IMR-90 (cell line): ENCODE results near the gene BSPH1. TPM values are rescaled to one million over a fixed set of nuclear protein-coding genes. Genes with fewer than 3 reads are reported as not detected.

Source experiments
- ATAC-seq: fragments of 200-7000 bp; cut with Tn5 transposase; 2 replicates; pipeline ENCODE4 v1.9.1; 2020; ENCODE audit warnings: low read depth, mild to moderate bottlenecking, moderate library complexity
- BruUV-seq: library from RNA; stranded (reverse); fragments of 400-500 nt; replicated peaks from 2 replicates; lab custom pipeline; 2021; lab: Mats Ljungman, UMichigan
- CTCF ChIA-PET: fragments of 300-600 bp; formaldehyde crosslinking; extraction: SDS; loops from one replicate; lab custom pipeline; 2021; ENCODE audit warnings: antibody characterized with exemption; lab: Yijun Ruan, JAX
- POLR2A ChIA-PET: fragments of 300-600 bp; sonication (Branson Sonifier 250); formaldehyde crosslinking; loops from one replicate; lab custom pipeline; 2022; ENCODE audit warnings: antibody characterized with exemption; ENCODE audit not compliant: unreplicated experiment; lab: Charles Lee
- DNase-seq: peaks from one replicate; pipeline ENCODE4 v3.0.0; 2013
- H2AFZ ChIP-seq: replicated peaks from 2 replicates; pipeline ENCODE3; 2013; ENCODE audit warnings: low read length, mild to moderate bottlenecking; ENCODE audit not compliant: poor library complexity
- H2AK5ac ChIP-seq: 2 replicates; pipeline ENCODE4 v1.6.1; 2013; ENCODE audit warnings: low read depth, low read length, inconsistent platforms
- H2AK9ac ChIP-seq: replicated peaks from 2 replicates; pipeline ENCODE3; 2013; ENCODE audit warnings: mild to moderate bottlenecking, low read depth, low read length, moderate library complexity; ENCODE audit not compliant: poor library complexity
- H2BK120ac ChIP-seq: 2 replicates; pipeline ENCODE4 v1.6.1; 2013; ENCODE audit warnings: low read depth, low read length, inconsistent platforms
- H2BK15ac ChIP-seq: 3 replicates; pipeline ENCODE4 v1.6.1; 2013; ENCODE audit warnings: low read depth, low read length, inconsistent platforms
- H2BK20ac ChIP-seq: 2 replicates; pipeline ENCODE4 v1.6.1; 2013; ENCODE audit warnings: low read depth, mild to moderate bottlenecking, inconsistent platforms, low read length, moderate library complexity
- H2BK5ac ChIP-seq: 2 replicates; pipeline ENCODE4 v1.6.1; 2013; ENCODE audit warnings: mild to moderate bottlenecking, low read depth, low read length, inconsistent platforms; ENCODE audit not compliant: poor library complexity, severe bottlenecking
- H3K14ac ChIP-seq: replicated peaks from 2 replicates; pipeline ENCODE4 v1.6.1; 2013; ENCODE audit warnings: low read depth, low read length, inconsistent platforms
- H3K18ac ChIP-seq: 2 replicates; pipeline ENCODE4 v1.6.1; 2013; ENCODE audit warnings: low read depth, low read length, control low read depth
- H3K23ac ChIP-seq: 2 replicates; pipeline ENCODE4 v1.6.1; 2013; ENCODE audit warnings: low read depth, low read length, inconsistent platforms
- H3K27ac ChIP-seq: 2 replicates; pipeline ENCODE4 v1.5.1; 2013; ENCODE audit warnings: mild to moderate bottlenecking, control low read depth, low read length; ENCODE audit not compliant: insufficient read depth
- H3K27me3 ChIP-seq: 2 replicates; pipeline ENCODE4 v1.6.1; 2013; ENCODE audit warnings: low read length; ENCODE audit not compliant: control insufficient read depth, insufficient read depth
- H3K36me3 ChIP-seq: 2 replicates; pipeline ENCODE4 v1.6.1; 2013; ENCODE audit warnings: low read length, mixed read lengths; ENCODE audit not compliant: control insufficient read depth, insufficient read depth
- H3K4ac ChIP-seq: 2 replicates; pipeline ENCODE4 v1.6.1; 2013; ENCODE audit warnings: low read depth, low read length, inconsistent platforms
- H3K4me1 ChIP-seq: 2 replicates; pipeline ENCODE4 v1.6.1; 2013; ENCODE audit warnings: low read length, mixed read lengths; ENCODE audit not compliant: control insufficient read depth, insufficient read depth
- H3K4me2 ChIP-seq: 2 replicates; pipeline ENCODE4 v1.6.1; 2013; ENCODE audit warnings: low read depth, mild to moderate bottlenecking, control low read depth, low read length, moderate library complexity
- H3K4me3 ChIP-seq: 2 replicates; pipeline ENCODE4 v1.5.1; 2013; ENCODE audit warnings: low read depth, mild to moderate bottlenecking, control low read depth, low read length, moderate library complexity; ENCODE audit not compliant: insufficient read depth
- H3K56ac ChIP-seq: 2 replicates; pipeline ENCODE4 v1.6.1; 2013; ENCODE audit warnings: low read length, inconsistent platforms; ENCODE audit not compliant: insufficient read depth; ENCODE audit errors: extremely low read depth
- H3K79me1 ChIP-seq, 2 experiments: 2 replicates each; pipeline ENCODE4 v1.6.1; 2013; ENCODE audit warnings: low read length in 2 of 2, inconsistent platforms in 1 of 2, low read depth in 1 of 2
- H3K9ac ChIP-seq: 2 replicates; pipeline ENCODE4 v1.6.1; 2013; ENCODE audit warnings: low read depth, low read length, control low read depth
- H3K9me1 ChIP-seq: 2 replicates; pipeline ENCODE4 v1.6.1; 2013; ENCODE audit warnings: low read length, inconsistent platforms; ENCODE audit not compliant: insufficient read depth
- H3K9me3 ChIP-seq: 2 replicates; pipeline ENCODE4 v1.6.1; 2013; ENCODE audit warnings: low read length; ENCODE audit not compliant: control insufficient read depth, insufficient read depth
- H4K20me1 ChIP-seq: 2 replicates; pipeline ENCODE4 v1.6.1; 2013; ENCODE audit warnings: low read length, inconsistent platforms; ENCODE audit not compliant: insufficient read depth
- H4K5ac ChIP-seq: 2 replicates; pipeline ENCODE4 v1.6.1; 2013; ENCODE audit warnings: mild to moderate bottlenecking, low read depth, low read length, control low read depth
- H4K8ac ChIP-seq, 2 experiments: 2 replicates each; pipeline ENCODE4 v1.6.1; 2013; ENCODE audit warnings: low read depth in 2 of 2, low read length in 2 of 2, control low read depth in 1 of 2, inconsistent platforms in 1 of 2
- H4K91ac ChIP-seq: 2 replicates; pipeline ENCODE4 v1.6.1; 2013; ENCODE audit warnings: low read depth, low read length, inconsistent platforms; ENCODE audit not compliant: insufficient read depth
- RCOR1 ChIP-seq: IDR thresholded peaks from 2 replicates; pipeline ENCODE4 v1.6.1; 2012; ENCODE audit warnings: mild to moderate bottlenecking, low read length, improper control_type of control experiment; ENCODE audit not compliant: insufficient replicate concordance
- WGBS, 2 experiments: methylation state at CpG; one replicate each; pipeline versions ENCODE4 v1.1.5 to v1.1.7; 2013; ENCODE audit warnings: missing lambda C conversion rate in 2 of 2; ENCODE audit not compliant: insufficient read length in 1 of 2; ENCODE audit errors: extremely low coverage in 2 of 2; 5-methylcytosine and 5-hydroxymethylcytosine counted together
- dilution Hi-C: fragments of 300-500 bp; cut with HindIII; formaldehyde crosslinking; loops from one replicate; pipeline ENCODE4 v1.14.3; 2018; ENCODE audit warnings: low sequenced_read_pairs; ENCODE audit not compliant: unreplicated experiment
- in situ Hi-C: fragments of 300-500 bp; cut with MboI; formaldehyde crosslinking; loops from 3 replicates; pipeline ENCODE4 v1.14.3; 2019; ENCODE audit warnings: low sequenced_read_pairs, inconsistent platforms, mixed read lengths
- intact Hi-C: fragments of 100-400 bp; cut with micrococcal nuclease; formaldehyde crosslinking; loops from 2 replicates; pipeline ENCODE4 v1.10.0; 2022
- polyA plus RNA-seq, 3 experiments: library from polyadenylated mRNA; depleted of rRNA; stranded (reverse); fragments of >200 nt; gene quantifications; 2 replicates each; pipeline ENCODE4 v1.2.3, GENCODE V29; 2012; ENCODE audit warnings: low replicate concordance in 1 of 3
- total RNA-seq: library from RNA; depleted of rRNA; stranded (reverse); fragments of >200 nt; gene quantifications from 2 replicates; pipeline ENCODE4 v1.2.3, GENCODE V29; 2012
- TF ChIP-seq, protein P1 (sequence below): fragments of 150-350 bp; IDR thresholded peaks from 2 replicates; pipeline ENCODE4 v1.6.1; 2017; ENCODE audit warnings: mild to moderate bottlenecking, antibody characterized with exemption, low read length, low read depth

BSPH1 gene
- total and polyA plus RNA-seq, 2 of the 4 experiments (the other 2 are of a cell fraction), result not detected

DNA sequence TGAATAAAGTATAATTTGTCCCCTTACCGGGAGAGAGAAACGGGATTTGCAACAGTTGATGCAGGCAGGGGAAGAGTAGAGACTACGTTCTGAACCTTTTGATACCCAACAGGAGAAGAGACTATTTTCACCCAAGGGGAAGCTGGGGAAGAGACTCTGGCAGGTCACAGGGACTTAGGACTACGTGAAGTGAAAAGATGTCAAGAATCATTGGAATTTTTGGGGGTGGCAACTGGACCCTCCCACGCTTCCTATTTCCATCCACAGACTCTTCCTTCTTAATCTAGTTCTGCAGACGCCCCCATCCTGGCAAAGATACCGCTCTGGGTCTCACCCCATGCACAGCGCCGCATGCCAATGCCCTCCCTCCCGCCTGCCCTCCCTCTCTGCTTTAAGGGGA, 38.1 kb upstream of the BSPH1 start:
- H3K23ac ChIP-seq, result no peak overlapping the region
- no peak overlapping the region for H2BK15ac ChIP-seq
- H3K9ac ChIP-seq, result no peak overlapping the region
- peaks cover 2% of the 10 kb centered on the region for H3K27me3 ChIP-seq
- no peak overlapping the region for H3K4me3 ChIP-seq
- no peak for TF ChIP-seq RCOR1
- TF ChIP-seq, protein P1, sequence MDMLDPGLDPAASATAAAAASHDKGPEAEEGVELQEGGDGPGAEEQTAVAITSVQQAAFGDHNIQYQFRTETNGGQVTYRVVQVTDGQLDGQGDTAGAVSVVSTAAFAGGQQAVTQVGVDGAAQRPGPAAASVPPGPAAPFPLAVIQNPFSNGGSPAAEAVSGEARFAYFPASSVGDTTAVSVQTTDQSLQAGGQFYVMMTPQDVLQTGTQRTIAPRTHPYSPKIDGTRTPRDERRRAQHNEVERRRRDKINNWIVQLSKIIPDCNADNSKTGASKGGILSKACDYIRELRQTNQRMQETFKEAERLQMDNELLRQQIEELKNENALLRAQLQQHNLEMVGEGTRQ, result no peak
- H3K4ac ChIP-seq, result no peak overlapping the region
- H4K91ac ChIP-seq, result no peak overlapping the region
- no peak overlapping the region for H3K4me2 ChIP-seq
- no peak overlapping the region for H3K14ac ChIP-seq
- DNase-seq (no peak), ATAC-seq (no peak)
- in situ Hi-C loops, result no loop called here
- H2BK20ac ChIP-seq, result no peak overlapping the region
- H3K18ac ChIP-seq, result no peak overlapping the region
- no CpG with 5 or more reads among the region's 10 CpGs for WGBS, 2 experiments
- H3K4me1 ChIP-seq, result no peaks in the 10 kb centered on the region
- H3K79me1 ChIP-seq, result no peaks in the 10 kb centered on the region
- no peaks in the 10 kb centered on the region for H4K20me1 ChIP-seq
- no TSS peak for BruUV-seq
- H3K9me3 ChIP-seq, result no peaks in the 10 kb centered on the region
- intact Hi-C loops, result no loop called here
- H2AFZ ChIP-seq, result no peak overlapping the region
- no peak overlapping the region for H2BK120ac ChIP-seq
- H3K27ac ChIP-seq, result no peak overlapping the region
- no peak overlapping the region for H4K8ac ChIP-seq
- dilution Hi-C loops, result no loop called here
- CTCF ChIA-PET, result interaction anchor here (1.4 kb wide), 1 partner anchor 16 kb away, joined by 3 read pairs; no protein-coding TSS in a partner anchor
- no peak overlapping the region for H2AK9ac ChIP-seq
- H4K5ac ChIP-seq, result no peak overlapping the region
- H3K36me3 ChIP-seq, result no peaks in the 10 kb centered on the region
- no peaks in the 10 kb centered on the region for H3K9me1 ChIP-seq
- POLR2A ChIA-PET, result no interaction called here
- no peak overlapping the region for H3K56ac ChIP-seq
- H2AK5ac ChIP-seq, result no peak overlapping the region
- no peak overlapping the region for H2BK5ac ChIP-seq
